ENCODE measurements around the gene PRAMEF13.
"Not testable (repeated sequence)": the region's sequence is repeated elsewhere in the genome, so short reads cannot be mapped to it uniquely, and the experiment has no call there.

The PRAMEF13 gene, protein sequence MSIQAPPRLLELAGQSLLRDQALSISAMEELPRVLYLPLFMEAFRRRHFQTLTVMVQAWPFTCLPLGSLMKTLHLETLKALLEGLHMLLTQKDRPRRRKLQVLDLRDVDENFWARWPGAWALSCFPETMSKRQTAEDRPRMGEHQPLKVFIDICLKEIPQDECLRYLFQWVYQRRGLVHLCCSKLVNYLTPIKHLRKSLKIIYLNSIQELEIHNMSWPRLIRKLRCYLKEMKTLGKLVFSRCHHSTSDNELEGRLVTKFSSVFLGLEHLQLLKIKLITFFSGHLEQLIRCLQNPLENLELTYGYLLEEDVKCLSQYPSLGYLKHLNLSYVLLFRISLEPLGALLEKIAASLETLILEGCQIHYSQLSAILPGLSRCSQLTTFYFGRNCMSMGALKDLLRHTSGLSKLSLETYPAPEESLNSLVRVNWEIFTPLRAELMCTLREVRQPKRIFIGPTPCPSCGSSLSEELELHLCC

DNA sequence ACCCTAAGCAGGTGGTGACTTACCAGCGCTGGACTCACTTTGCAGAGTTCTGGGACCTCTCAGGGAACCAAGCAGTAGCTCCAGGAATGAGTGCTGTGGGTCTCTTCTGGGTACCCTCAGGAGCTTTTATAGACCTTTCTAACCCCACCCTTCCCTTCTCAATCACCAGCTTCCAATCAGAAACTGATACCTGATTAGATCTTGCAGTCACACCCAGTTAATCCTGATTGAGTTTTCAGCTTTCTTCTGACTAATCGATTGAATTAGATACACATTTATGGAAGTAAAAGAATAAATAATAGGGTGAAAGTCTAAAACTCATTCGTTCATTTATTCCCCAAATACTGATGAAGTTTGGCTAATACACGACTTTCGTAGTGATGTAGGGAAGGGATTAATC is at the start of gene PRAMEF13:
Gene PRAMEF13 (minus strand): TSS at position 101 of the 400 bp plus-strand sequence. CDS start 1,820 bp downstream, outside the sequence.
- not testable (repeated sequence) for FAIRE-seq

DNA sequence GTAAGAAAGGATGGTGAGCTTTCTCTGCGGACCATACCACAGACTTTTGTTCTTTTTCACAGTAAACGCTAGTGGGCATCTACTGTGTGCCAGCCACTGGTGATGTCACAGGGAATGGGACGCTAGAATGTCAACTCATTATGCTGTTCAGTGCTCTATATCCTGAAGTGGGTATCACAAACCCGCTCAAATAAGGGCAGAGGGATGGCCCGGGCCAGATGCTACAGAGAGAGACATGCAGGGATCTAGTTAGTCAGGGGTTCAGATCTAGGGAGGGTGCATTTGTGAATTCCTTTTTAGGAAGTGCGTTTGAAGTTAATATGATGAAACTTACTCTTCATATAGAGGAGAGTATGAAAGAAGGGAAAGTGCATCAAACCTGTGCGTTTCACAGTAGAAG is 45.9 kb upstream of the PRAMEF13 start:
- not testable (repeated sequence) for DNase-seq (ENCODE audit: insufficient read length, low spot score); FAIRE-seq

More for the DNA sequence above, at the start of gene PRAMEF13:
- DNase-seq (ENCODE audit: insufficient read length, low spot score): not testable (repeated sequence)

DNA sequence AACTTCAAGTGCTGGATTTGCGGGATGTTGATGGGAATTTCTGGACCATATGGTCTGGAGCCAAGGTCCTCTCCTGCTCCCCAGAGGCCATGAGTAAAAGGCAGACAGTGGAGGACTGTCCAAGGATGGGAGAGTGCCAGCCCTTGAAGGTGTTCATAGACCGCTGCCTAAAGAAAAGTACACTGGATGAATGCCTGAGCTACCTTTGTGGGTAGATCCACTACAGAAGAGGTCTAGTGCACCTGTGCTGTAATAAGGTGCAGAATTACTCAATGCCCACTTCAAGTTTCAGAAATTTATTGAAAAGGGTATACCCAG is 45.3 kb upstream of the PRAMEF13 start:
- DNase-seq (ENCODE audit: insufficient read length, low spot score); FAIRE-seq: not testable (repeated sequence)

DNA sequence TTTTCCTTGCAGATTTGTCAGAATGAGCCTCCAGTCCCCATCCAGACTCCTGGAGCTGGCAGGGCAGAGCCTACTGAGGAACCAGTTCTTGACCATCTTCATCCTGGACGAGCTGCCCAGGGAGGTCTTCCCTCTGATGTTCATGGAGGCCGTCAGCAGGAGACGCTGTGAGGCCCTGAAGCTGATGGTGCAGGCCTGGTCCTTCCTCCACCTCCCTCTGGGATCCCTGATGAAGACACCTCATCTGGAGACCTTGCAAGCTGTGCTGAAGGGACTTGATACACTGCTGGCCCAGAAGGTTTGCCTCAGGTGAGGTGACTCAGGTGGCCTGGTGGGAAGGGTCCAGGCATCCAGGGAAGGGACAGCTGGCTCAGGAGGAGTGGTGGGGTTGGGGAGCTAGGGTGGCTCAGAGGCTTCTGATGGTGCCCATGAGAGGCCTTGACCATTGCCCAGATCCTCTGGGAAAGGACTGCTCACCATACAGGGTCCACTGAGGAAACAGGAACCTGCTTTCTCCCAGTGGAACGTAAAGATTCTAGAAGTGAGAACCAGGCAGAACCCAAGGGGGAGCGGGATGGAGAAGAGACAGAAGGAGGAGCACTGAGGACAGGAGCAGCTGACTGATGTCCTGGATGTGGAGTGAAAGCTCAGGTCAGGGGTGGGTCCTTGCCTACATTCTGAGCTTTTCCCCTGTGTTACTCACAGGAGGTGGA is 44.8 kb upstream of the PRAMEF13 start:
- not testable (repeated sequence) for FAIRE-seq; DNase-seq (ENCODE audit: insufficient read length, low spot score)

DNA sequence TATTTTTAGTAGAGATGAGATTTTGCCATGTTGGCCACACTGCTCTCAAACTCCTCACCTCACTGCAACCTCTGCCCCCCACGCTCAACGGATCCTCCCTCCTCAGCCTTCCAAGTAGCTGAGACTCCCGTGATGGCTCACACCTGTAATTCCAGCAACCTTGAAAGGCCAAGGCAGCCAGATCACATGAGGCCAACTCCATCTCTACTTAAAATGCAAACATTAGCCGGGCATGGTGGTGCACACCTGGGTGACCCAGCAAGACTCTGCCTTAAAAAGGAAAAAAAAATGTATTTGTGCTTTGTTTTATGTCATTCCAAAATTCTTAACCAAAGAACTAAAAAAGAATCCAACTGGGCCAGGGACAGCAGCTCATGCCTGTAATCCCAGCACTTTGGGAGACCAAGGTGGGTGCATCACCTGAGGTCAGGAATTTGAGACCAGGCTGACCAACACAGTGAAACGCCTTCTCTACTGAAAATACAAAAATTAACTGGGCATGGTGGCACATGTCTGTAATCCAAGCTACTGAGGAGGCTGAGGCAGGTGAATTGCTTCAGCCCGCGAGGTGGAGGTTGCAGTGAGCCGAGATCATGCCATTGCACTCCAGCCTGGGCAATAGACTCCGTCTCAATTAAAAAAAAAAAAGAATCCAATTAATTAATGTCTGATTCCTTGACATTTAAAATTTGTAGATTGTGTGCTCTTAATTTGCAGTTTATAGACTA is 42.5 kb upstream of the PRAMEF13 start:
- not testable (repeated sequence) for FAIRE-seq; DNase-seq (ENCODE audit: insufficient read length, low spot score)

DNA sequence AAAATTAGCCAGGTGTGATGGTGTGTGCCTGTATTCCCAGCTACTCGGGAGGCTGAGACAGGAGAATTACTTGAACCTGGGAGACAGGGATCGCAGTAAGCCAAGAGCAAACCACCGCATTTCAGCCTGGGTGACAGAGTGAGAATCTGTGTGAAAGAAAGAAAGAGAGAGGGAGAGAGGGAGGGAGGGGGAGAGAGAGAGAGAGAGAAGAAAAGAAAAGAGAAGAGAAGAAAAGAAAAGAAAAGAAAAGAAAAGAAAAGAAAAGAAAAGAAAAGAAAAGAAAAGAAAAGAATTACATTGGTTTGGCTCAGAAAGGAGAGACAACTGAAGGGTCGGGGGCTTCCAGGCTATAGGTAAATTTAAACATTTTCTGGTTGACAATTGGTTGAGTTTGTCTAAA is 38.4 kb upstream of the PRAMEF13 start:
- DNase-seq (ENCODE audit: insufficient read length, low spot score); FAIRE-seq: not testable (repeated sequence)

DNA sequence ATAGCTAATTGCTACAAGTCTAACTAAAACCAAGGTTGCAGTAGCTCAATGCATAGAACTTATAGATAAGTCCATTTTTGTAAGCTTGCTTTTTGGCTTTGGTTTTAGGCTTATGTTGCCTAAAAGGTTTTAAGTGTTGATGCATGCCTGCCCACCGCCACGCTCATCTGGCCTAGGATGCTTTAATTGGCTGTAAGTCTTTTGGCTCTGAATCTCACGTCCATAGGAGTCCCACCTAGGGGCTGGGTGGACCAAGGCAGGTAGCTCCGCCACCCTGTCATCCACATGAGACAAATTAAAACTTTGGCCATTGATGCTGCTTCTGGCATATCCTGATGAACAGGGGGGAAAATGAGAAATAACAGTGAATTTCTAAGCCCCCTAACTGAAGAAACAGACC is 36.4 kb upstream of the PRAMEF13 start:
- not testable (repeated sequence) for FAIRE-seq; DNase-seq (ENCODE audit: insufficient read length, low spot score)

DNA sequence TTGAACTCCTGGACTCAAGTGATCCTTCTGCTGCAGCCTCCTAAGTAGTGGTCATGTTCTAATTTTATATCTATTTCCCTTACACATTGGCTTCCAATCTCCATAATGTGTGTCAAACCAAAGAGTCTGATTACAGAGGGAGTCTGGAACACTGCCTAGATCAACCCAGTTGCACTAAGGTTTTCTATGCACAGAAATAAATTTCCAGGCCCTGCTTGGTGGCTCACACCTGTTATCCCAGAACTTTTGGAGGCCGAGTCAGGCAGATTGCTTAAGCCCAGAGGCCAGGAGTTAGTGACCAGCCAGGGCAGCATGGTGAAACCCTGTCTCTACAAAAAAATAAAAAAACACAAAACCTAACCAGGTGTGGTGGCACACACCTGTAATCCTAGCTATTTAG is 32.8 kb upstream of the PRAMEF13 start:
- DNase-seq (ENCODE audit: insufficient read length, low spot score); FAIRE-seq: not testable (repeated sequence)

DNA sequence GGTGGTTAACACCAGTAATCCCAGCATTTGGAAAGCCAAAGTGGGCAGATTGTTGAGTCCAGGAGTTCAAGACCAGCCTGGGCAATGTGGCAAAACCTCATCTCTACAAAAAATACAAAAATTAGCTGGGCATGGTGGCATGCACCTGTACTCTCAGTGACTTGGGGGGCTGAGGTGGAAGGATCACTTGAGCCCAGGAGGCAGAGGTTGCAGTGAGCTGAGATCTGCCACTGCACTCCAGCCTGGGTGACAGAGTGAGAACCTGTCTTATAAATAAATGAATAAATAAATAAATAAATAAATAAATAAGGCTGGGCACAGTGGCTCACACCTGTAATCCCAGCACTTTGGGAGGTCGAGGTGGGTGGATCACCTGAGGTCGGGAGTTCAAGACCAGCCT is 30.8 kb upstream of the PRAMEF13 start:
- FAIRE-seq; DNase-seq (ENCODE audit: insufficient read length, low spot score): not testable (repeated sequence)

DNA sequence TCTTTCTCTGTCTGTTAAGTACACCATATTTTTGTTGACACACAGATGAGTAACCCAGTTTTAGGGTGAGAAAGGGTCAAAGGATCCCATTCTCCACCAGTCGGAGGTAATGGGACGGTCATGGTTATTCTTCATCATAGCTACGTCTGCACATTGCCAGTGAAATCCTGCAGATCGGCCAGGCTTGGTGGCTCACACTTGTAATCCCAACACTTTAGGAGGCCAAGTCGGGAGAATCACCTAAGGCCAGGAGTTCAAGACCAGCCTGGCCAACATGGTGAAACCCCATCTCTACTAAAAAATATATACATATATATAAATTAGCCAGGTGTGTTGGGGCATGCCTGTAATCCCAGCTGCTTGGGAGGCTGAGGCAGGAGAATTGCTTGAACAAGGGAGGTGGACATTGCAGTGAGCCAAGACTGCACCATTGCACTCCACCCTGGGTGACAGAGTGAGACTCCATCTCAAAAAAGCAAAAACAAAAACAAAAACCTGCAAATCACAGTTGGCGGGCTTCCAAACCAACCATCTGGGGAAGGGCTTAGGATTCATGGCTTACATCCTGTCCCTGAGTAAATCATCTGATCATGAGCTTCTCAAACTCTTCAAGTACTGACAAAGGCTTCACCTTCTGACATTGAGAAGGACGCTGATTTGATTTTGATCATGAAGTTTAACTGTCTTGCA is 30.0 kb upstream of the PRAMEF13 start:
- DNase-seq (ENCODE audit: insufficient read length, low spot score); FAIRE-seq: not testable (repeated sequence)

DNA sequence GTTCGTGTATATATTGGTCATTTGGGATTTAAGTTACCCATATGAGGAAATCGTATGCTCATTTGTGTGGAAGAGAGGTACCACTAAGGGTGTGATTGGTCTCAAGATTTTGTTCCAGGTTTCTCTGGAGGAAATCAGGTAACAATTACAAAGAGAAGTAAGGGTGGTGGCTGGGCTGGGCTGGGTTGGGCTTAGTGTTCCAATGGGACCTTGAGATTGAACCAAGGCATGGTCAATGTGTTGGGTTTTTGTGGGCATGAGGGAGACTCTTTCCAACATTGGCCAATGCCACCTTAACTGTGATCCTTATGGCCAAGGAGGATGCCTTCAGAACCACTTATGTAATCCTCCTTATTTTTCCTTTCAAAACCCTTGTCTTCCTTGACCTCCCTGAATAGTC is 29.4 kb upstream of the PRAMEF13 start:
- DNase-seq (ENCODE audit: insufficient read length, low spot score); FAIRE-seq: not testable (repeated sequence)

DNA sequence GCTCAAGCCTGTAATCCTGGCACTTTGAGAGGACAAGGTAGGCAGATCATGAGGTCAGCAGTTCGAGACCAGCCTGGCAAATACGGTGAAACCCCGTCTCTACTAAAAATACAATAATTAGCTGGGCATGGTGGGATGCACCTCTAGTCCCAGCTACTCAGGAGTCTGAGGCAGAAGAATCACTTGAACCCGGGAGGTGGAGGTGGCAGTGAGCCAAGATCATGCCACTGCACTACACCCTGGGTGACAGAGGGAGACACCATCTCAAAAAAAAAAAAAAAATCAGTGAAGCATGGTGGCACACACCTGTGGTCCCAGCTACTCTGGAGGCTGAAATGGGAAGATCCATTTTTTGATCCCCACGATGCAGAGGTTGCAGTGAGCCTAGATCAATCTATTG is 28.9 kb upstream of the PRAMEF13 start:
- not testable (repeated sequence) for FAIRE-seq; DNase-seq (ENCODE audit: insufficient read length, low spot score)

DNA sequence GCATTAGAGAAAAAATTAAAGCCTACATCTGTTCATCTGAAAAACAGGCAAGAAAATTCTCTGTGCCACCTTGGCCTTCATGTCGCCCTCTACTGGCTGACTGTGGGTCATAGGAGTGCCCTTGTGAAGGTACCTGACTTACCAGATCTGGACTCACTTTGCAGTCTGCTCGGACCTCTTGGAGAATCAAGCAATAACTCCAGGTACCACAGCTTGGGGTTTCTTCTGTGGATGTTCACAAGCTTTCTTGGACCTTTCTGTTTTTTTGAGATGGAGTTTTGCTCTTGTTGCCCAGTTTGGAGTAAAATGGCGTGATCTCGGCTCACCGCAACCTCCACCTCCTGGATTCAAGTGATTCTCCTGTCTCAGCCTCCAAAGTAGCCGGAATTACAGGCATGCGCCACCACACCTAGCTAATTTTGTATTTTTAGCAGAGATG is 27.2 kb upstream of the PRAMEF13 start:
- no peak for TF ChIP-seq POLR2A (IDR thresholded peaks at IDR 0.05; ENCODE audit: low read depth, low read length)
- no peak for FAIRE-seq
- DNase-seq (ENCODE audit: insufficient read length, low spot score): no peak

DNA sequence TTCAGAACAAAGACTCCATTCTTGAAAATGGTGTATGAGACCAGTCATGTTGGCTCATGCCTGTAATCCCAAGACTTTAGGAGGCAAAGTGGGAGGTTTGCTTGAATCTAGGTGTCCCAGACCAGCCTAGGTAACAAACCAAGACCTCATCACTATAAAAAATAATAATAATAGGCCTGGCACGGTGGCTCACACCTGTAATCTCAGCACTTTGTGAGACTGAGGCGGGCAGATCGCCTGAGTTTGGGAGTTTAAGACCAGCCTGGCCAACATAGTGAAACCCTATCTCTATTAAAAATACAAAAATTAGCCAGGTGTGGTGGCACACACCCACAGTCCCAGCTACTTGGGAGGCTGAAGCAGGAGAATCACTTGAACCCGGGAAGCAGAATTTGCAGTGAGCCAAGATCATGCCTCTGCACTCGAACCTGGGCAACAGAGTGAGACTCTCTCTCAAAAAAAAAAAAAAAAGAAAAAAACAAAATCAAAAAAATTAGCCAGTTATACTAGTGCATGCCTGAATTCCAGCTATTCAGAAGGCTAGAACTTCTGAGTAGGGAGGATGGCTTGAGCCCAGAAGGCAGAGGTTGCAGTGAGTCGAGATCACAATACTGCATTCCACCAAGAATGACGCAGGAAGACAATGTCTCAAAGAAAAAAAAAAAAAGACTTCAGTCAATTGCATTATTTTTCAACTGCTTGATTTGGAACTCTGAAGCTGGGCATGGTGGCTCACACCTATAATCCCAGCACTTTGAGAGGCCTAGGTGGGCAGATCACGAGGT is 26.3 kb upstream of the PRAMEF13 start:
- FAIRE-seq; DNase-seq (ENCODE audit: insufficient read length, low spot score): not testable (repeated sequence)

DNA sequence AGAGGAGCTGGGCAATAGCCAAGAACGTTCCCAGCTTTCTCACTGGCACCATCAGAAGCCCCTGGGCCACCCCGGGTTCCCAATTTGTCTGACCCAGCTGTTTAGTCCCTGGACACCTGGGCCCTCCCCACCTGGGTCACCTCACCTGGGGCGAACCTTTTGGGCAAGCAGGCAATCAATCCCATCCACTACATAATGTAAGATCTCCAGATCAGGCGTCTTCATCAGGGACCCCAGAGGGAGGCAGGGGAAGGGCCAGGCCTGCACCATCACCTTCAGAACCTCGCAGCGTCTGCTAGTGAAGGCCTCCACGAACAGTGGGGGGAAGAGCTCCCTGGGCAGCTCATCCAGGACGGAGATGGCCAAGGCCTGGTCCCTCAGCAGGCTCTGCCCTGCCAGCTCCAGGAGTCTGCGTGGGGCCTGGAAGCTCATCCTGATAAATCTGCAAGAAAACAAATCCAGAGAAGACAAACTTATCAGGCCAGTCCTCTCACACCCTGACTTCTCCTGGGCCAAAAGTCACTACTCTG is 24.5 kb upstream of the PRAMEF13 start, which contains the start of gene PRAMEF18:
Gene PRAMEF18 (minus strand): TSS at position 480 of the 530 bp plus-strand sequence. CDS start 48 bp downstream, at position 432.
- DNase-seq (ENCODE audit: insufficient read length, low spot score); FAIRE-seq: not testable (repeated sequence)
